OCI-LY1 (cell line): ENCODE results near the gene DAAM1.
A peak's percentile ranks its signal among the peaks of the same experiment; 100 is the strongest.

Source experiments
- H2AFZ ChIP-seq: fragments of 200-600 bp; sonication (generic), shearing (Covaris generic); 2 replicates; pipeline ENCODE4 v1.6.0; 2014; ENCODE audit warnings: antibody characterized with exemption, mild to moderate bottlenecking, low read length
- H3F3A ChIP-seq: fragments of 200-600 bp; sonication (generic), shearing (Covaris generic); 2 replicates; pipeline ENCODE4 v1.6.0; 2014; ENCODE audit warnings: mild to moderate bottlenecking, antibody characterized with exemption, low read length, moderate library complexity; ENCODE audit not compliant: insufficient read depth
- H3K27ac ChIP-seq: fragments of 200-600 bp; sonication (generic); 2 replicates; pipeline ENCODE4 v1.5.1; 2014; ENCODE audit warnings: low read length, mixed run types, mild to moderate bottlenecking, low read depth; ENCODE audit not compliant: poor library complexity, severe bottlenecking
- H3K27me3 ChIP-seq: fragments of 200-600 bp; sonication (generic); 2 replicates; pipeline ENCODE4 v1.6.0; 2014; ENCODE audit warnings: antibody characterized with exemption, mild to moderate bottlenecking, low read length, moderate library complexity; ENCODE audit not compliant: insufficient read depth
- H3K36me3 ChIP-seq: fragments of 200-600 bp; sonication (generic); 2 replicates; pipeline ENCODE4 v1.6.1; 2014; ENCODE audit warnings: mild to moderate bottlenecking, antibody characterized with exemption, low read length, moderate library complexity, mixed read lengths; ENCODE audit not compliant: insufficient read depth
- H3K4me1 ChIP-seq: fragments of 200-600 bp; sonication (generic); 2 replicates; pipeline ENCODE4 v1.5.1; 2014; ENCODE audit warnings: mild to moderate bottlenecking, low read length, moderate library complexity; ENCODE audit not compliant: insufficient read depth, severe bottlenecking
- H3K4me2 ChIP-seq: fragments of 200-600 bp; sonication (generic), shearing (Covaris generic); 2 replicates; pipeline ENCODE4 v1.6.1; 2014; ENCODE audit warnings: low read length
- H3K4me3 ChIP-seq: fragments of 200-600 bp; sonication (generic); 2 replicates; pipeline ENCODE4 v1.5.1; 2014; ENCODE audit warnings: low read length, low read depth, mild to moderate bottlenecking, mixed read lengths; ENCODE audit not compliant: poor library complexity, severe bottlenecking
- H3K79me2 ChIP-seq: fragments of 200-600 bp; shearing (Covaris generic); 2 replicates; pipeline ENCODE4 v1.6.1; 2016; ENCODE audit warnings: mixed run types, low read length, mixed read lengths; ENCODE audit not compliant: insufficient read depth
- H3K9ac ChIP-seq: fragments of 200-600 bp; sonication (generic), shearing (Covaris generic); 2 replicates; pipeline ENCODE4 v1.6.1; 2014; ENCODE audit warnings: mild to moderate bottlenecking, low read length, mixed read lengths
- H3K9me2 ChIP-seq: fragments of 200-600 bp; sonication (generic), shearing (Covaris generic); 2 replicates; pipeline ENCODE4 v1.6.1; 2014; ENCODE audit warnings: low read depth, mild to moderate bottlenecking, low read length, mixed read lengths
- H3K9me3 ChIP-seq: fragments of 200-600 bp; shearing (Covaris generic); 2 replicates; pipeline ENCODE4 v1.6.1; 2014; ENCODE audit warnings: low read length, mixed read lengths
- H4K20me1 ChIP-seq: fragments of 200-600 bp; sonication (generic), shearing (Covaris generic); 2 replicates; pipeline ENCODE4 v1.6.0; 2016; ENCODE audit warnings: mild to moderate bottlenecking, low read length; ENCODE audit not compliant: insufficient read depth
- CTCF ChIP-seq: fragments of 200-600 bp; sonication (generic), shearing (Covaris generic); IDR thresholded peaks from 2 replicates; pipeline ENCODE4 v1.5.1; 2017; ENCODE audit warnings: mild to moderate bottlenecking, antibody characterized with exemption, low read length, moderate library complexity, mixed read lengths
- EZH2 ChIP-seq: fragments of 200-600 bp; sonication (generic), shearing (Covaris generic); IDR thresholded peaks from 2 replicates; pipeline ENCODE4 v1.8.0; 2017; ENCODE audit warnings: borderline replicate concordance, mixed run types, mild to moderate bottlenecking, antibody characterized with exemption, low read length, moderate library complexity, mixed read lengths

The DAAM1 gene

GRCh38 chr14:59306775-59307174 lies 118.3 kb downstream of the DAAM1 start:
- H3K27me3 ChIP-seq = no peaks in the 10 kb centered on the region
- 0 out of 2 replicates have a peak, but pooled peaks cover 4% of the 10 kb centered on the region for H3K79me2 ChIP-seq
- H3K27ac ChIP-seq = peak overlapping the region; percentile 39
- TF ChIP-seq CTCF (no peak), EZH2 (no peak)
- no peaks in the 10 kb centered on the region for H3K9me2 ChIP-seq
- no peaks in the 10 kb centered on the region for H3F3A ChIP-seq
- peaks cover 96% of the 10 kb centered on the region for H3K4me1 ChIP-seq
- no peak overlapping the region for H3K4me3 ChIP-seq
- H3K4me2 ChIP-seq = no peak overlapping the region
- no peaks in the 10 kb centered on the region for H4K20me1 ChIP-seq
- H3K36me3 ChIP-seq = no peaks in the 10 kb centered on the region
- H2AFZ ChIP-seq = no peak overlapping the region
- H3K9me3 ChIP-seq = no peaks in the 10 kb centered on the region
- H3K9ac ChIP-seq = no peak overlapping the region

- Histone ChIP-seq H3K27me3 (no peaks in the 10 kb centered on the region), H4K20me1 (no peaks in the 10 kb centered on the region), H3K4me2 (no peak overlapping the region), H2AFZ (no peak overlapping the region), H3K4me1 (peaks cover 96% of the 10 kb centered on the region), H3K4me3 (no peak overlapping the region), H3F3A (no peaks in the 10 kb centered on the region), H3K9me2 (no peaks in the 10 kb centered on the region), H3K79me2 (0 out of 2 replicates have a peak, but pooled peaks cover 4% of the 10 kb centered on the region), H3K27ac (peak overlapping the region; percentile 36), H3K36me3 (no peaks in the 10 kb centered on the region), H3K9ac (no peak overlapping the region), H3K9me3 (no peaks in the 10 kb centered on the region)
- TF ChIP-seq CTCF (no peak), EZH2 (no peak)
Observed at GRCh38 chr14:59308086-59308485, 119.6 kb downstream of the DAAM1 start.

GRCh38 chr14:59308673-59309072 lies 120.2 kb downstream of the DAAM1 start:
- Histone ChIP-seq H3K4me2 (no peak overlapping the region), H3K4me3 (no peak overlapping the region), H3K36me3 (no peaks in the 10 kb centered on the region), H4K20me1 (no peaks in the 10 kb centered on the region), H3K9me2 (no peaks in the 10 kb centered on the region), H3K4me1 (peaks cover 96% of the 10 kb centered on the region), H3K27me3 (no peaks in the 10 kb centered on the region), H3K9ac (no peak overlapping the region), H3F3A (no peaks in the 10 kb centered on the region), H3K79me2 (0 out of 2 replicates have a peak, but pooled peaks cover 4% of the 10 kb centered on the region), H3K27ac (peak overlapping the region; percentile 36), H3K9me3 (no peaks in the 10 kb centered on the region), H2AFZ (no peak overlapping the region)
- TF ChIP-seq CTCF (no peak), EZH2 (no peak)
